HG03175 (cell line): ENCODE measurements around the gene LRG1.
"Not testable (repeated sequence)": the region's sequence is repeated elsewhere in the genome, so short reads cannot be mapped to it uniquely, and the experiment has no call there.

Experiments used
- ATAC-seq: cut with Tn5 transposase; IDR thresholded peaks from one replicate; pipeline ENCODE4 v1.9.1; 2021; ENCODE audit warnings: mild to moderate bottlenecking, moderate library complexity; ENCODE audit not compliant: unreplicated experiment

The LRG1 gene

DNA sequence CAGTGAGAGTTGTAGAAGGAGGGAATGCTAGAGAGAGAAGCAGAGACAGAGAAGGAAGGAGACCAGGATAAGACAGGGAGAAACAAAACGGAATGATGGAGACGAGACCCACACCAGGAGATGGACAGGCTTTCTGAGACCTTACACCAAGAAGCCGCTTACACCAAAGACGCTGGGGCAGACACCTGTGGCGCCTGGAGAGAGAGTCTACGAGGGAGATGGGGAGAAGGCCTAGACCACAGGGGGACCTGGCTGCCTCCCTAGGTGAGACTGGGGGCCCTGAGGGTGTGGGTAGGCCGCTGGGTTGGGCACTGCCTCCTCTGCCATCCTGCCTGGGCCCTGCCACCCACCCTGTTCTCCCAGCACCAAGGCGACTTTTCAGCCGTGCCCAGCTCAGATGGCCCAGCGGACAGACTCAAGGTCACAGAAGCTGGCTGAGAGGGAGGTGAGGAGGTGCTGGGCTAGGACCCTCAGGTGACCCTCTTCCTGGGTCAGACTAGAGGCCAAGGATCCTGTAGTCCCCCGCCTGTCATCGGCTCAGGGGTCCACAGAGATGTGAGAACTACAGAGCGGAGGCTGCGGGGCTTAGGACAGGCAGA is 9.8 kb downstream of the LRG1 start:
- ATAC-seq, result no peak

DNA sequence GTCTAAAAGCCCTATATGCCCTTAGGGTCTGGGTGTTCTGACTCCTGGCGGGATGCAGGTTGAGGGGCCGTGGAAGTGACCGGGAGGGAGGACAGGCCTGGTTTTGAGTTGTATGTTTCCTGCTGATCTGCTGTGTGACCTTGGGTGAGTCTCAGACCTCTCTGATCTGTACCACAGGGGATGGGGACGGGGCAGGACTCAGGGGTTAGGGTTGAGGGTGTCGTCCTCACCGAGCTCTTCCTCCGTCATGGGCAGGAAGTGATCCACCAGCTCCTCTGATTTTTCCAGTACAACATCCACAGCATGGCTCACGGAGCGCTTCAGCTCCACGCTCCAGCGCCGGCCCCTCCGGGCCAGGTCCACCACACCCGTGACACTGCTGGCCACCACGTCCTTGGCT is 11.0 kb downstream of the LRG1 start:
- no peak for ATAC-seq

DNA sequence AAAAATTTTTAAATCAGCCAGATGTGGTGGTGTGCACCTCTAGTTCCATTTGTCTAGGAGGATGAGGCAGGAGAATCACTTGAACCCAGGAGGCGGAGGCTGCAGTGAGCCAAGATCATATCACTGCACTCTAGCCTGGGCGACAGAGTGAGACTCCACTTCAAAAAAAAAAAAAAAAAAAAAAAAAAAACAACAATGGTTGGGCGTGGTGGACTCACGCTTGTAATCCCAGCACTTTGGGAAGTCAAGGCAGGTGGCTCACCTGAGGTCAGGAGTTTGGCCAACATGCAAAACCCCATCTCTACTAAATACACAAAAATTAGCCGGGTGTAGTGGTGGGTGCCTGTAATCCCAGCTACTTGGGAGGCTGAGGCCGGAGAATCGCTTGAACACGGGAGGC is 12.5 kb downstream of the LRG1 start:
- not testable (repeated sequence) for ATAC-seq

DNA sequence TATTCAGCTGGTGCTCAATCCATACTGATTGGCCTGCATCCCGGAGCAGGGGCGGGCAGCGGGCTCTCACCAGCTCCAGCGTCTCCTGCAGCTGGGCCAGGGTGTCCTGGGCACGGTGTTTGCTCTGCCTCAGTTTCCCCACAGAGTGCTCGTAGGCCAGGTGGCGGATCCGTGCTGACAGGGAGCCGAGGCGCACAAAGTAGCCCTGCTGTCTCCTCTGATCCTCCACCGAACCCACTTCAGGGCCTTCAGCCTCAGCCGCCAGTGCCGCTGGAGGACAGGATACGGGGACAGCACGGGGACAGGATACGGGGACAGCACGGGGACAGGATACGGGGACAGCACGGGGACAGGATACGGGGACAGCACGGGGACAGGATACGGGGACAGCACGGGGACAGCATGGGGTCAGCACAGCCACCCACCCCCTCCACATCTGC is 14.3 kb downstream of the LRG1 start:
- no peak for ATAC-seq

DNA sequence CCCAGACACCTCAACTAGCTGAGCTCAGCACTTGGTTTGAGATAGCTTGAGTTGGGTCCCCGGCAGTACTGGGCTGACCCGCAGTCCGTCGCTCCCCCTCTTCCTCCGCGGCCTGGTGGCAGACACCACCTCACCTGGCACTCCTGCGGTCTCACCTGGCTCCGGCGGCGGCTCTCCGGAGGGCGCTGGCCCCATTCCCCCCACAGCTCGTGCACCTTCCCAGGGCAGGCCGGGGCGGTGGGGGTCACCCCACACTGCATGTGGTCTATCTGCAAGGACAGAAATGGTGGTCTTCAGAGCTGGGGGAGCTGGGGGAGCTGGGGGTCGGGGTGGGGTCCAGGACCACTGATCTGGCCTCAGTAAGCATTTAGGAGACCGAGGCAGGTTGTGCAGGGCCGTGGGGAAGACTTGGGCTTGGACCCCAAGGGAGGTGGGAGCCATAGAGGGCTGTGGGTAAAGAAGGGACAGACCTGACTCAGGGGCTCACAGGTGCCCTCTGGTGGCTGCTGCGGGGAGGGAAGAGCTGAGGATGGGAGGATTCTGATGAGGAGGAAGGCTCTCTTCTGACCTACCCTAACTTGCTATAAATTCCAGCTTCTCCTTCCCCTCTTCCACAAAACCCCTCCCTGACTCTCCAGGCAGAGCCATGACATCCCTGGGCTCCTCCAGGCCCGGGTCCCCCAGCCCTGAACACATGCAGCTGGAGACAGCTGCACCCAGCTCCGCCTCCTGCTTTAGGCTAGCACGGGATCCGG is 14.9 kb downstream of the LRG1 start:
- ATAC-seq, result no peak

DNA sequence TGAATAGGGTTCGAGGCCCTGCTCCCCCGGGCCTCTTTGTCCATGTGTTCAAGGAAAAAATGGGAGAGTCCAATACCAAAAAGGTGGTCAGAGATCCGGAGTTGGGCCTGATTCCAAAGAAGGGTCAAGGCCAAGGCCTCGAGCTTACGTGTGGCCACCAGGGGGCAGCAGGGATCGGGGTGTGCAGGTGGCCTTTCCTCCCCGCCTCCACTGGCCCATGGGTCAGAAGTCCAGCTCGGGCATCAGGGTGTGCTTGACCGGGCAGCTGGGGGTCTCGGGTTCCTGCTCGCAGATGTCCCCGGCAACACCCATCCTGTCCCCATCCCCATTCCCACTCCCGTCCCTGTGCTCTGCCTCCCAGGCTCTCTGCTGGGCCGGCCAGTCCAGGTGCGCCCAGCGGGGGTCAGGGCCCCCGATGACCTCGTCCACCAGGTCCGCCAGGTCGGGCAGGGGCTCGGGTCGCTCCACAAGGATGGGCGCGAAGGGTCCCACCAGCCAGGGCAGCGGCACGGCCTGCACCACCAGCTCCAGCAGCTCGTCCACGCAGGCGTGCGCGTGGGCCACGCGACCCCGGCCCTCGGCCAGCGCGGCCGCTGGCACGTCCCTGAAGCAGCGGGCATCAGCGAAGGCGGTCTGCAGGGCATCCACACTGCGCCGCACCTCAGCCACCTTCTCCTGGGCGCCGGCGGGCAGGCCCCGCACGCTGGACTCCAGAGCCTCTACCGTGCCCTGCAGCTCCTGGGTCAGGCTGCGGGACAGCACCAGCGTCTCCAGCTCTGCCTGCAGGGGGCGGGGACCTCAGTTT is 16.3 kb downstream of the LRG1 start:
- no peak for ATAC-seq

DNA sequence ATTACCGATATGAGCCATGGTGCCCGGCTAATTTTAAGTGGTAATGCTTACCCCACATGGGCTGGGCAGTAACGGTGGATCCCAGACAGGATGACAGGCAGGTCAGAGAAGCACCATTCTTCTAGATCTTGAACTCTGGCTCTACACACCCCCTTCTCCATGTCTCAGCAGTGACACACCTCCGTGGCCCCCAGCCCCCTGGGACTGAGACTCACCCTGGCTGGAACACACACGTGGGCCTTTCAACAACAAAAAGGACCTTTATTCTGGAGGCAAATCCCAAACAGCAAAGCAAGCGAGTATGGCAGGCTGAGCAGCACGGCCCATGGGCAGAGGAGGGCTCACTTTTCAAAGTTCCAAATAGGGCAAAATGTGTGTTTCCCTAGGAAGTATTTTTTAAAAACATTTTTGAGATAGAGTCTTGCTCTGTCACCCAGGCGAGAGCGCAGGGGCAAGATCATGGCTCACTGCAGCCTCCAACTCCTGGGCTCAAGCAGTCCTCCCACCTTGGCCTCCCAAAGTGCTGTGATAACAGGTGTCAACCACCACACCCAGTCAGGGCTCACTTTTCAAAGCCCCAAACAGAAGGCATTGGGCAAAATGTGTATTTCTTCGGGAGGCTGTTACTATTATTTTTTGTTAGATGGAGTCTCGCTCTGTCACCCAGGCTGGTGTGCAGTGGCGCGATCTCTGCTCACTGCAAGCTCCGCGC is 17.4 kb downstream of the LRG1 start:
- ATAC-seq, result no peak

DNA sequence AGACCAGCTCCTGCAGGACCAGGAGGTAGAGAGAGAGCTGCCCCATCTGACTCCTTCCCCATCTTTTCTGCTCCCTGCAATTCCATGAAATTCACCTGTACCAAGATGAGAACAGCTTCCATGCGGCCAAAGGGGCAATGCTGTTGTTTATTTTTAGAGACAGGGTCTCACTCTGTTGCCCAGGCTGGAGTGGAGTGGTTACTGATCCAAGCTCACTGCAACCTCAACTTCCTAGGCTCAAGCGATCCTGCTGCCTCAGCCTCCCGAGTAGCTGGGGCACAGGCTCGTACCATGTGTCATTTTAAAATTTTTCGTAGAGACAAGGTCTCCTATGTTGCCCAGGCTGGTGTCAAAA is 18.0 kb downstream of the LRG1 start:
- ATAC-seq, result no peak

DNA sequence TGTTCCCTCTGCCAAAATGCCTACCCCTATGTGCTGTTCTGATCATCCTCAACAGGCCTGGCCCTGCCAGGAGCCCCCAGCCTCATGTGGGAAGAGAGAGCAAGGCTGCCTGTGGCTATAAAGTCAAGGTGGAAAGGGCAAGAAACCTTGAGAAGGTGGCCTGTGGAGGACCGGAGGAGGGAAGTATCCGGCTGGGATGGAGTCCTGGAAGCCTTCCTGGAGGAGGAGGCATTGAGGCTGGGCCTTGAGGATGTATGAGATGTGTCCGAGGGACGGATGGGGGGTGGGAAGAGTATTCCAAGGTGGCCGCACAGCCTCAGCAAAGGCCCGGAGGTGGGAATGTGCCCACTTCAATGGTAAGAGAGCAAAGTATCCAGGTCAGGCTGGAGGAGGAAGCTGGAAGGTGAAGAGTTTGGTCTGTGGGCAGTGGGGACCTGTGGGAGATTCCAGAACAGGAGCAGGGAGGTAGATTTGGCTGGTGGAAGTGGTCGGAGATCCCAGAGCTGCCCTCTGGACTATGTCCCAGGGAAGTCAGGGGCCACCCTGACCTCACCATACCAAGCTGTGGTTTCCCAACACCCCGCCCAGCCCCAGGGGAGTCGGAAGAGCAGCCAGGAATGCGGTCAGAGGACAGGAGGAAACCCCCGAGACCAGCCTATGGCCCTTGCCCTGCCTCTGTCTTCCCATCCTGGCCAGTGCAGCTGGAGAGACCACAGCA is 18.5 kb downstream of the LRG1 start:
- ATAC-seq, result no peak

DNA sequence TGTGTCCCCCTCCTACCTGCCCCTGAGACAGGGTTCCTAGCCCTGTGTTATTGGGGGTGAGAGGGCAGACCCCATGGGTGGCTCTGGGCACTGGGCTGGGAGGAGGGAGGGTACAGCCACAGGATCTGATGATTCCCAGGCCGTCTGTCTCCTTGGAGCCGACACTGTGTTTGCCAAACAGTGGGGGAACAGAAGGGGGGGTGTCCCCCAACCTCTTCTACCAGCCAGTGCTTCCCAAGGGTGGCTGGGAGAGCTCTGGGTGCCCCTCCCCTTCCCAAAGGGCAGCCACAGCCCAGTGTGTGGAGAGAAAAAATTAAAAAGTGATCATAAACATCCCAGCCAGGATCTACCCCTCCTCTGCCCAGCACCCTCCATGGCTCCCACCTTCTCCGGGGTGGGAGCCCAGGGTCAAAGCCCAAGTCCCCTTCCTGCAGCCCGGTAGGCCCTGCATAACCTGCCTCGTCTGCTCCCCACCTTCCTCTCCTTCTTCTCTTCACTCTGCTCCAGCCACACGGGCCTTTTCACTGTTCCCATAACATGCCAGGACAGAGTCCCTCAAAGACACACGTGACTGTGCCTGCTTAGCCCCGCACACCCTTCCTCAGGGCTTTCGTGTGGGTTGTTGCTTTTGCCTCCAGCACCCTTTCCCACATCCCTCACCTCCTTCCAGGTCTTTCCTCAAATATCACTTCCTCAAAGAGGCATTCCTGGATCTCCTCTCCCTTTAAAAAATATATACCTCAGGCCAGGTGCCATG is 20.1 kb downstream of the LRG1 start:
- no peak for ATAC-seq

DNA sequence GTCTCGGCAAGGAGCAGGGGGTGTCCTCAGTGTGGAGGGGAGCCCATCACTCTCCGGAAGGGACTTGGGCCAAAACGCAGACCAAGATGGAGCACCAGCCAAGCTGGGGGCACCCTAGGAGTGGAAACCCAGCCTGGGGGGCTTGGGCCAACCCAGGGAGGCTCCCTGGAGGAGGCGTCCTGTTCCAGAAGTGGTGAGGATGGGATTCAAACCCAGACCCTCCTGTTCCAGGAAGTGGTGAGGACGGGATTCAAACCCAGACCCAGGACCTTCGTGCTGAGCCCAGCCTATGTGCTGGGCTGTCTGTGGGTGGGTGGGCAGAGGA is 20.7 kb downstream of the LRG1 start:
- ATAC-seq, result no peak

DNA sequence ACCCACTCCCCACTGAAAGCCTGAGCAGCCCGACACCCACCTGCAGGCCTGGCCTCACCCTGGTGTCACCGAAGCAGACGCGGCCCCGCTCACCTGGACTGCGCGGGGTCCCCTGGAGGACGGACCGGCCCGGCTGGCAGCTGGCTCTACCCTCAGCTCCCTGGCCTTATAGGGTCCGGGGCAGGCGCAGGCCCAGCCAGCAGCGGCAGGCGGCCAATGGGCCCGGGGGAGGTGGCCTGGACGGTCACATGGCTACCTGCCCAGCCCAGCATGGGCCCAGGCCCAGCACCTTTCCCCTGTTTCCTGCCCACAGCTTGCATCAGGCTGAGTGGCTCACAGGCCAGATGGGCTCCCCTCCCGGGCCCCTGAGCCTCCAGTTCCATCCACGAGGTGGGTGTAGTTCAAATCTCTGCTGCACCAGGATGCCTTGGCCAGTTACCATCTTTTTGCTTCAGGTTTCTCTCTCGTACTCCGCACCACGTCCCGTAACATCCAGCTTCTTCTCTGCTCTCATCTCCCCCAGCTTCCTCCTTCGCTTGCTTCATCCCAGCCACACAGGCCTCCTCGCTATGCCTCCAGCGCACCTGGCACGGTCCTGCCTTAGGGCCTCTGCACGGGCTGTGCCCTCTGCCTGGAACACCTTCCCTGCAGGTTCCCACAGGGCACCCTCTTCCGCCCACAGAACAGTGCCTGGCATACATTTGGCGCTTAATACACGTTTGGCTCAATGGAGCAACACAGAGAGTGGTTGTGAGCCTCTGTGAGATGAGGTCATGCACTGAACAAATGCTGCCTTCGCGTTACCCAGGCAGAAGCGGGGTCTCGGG is 21.3 kb downstream of the LRG1 start, which contains the start of gene PLIN4:
Gene PLIN4, minus strand, starts transcription at position 142 of the 827 bp plus-strand sequence. CDS start 214 bp downstream, outside the sequence.
- ATAC-seq, result no peak

DNA sequence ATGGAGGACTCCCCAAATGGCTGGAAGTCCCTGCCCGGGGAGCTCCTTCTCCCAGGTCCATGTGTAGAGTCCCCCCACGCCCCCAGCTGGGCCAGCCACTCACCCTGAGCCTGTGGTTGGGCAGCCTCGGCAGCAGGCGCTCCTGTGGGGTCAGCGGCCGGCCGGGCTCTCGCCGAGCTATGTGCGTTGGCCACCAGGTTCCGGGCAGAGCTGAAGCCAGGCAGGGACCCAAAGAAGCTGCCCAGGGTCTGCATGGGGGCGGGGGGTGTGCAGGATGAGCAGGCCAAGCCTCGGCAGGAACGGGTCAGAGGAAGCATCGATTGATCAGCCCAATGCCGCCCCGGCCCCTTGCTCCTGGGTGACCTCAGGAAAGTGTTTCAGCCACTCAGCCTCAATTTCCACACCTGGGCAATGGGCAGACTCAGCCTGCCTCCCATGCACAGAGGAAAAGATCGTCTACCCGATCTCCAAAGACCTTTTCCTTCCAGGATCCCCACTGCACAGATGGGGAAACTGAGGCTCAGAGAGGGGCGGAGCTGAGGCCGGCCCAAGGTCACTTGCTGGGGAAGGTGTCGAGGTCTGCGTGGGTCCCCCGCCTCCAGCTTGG is 22.3 kb downstream of the LRG1 start:
- no peak for ATAC-seq

DNA sequence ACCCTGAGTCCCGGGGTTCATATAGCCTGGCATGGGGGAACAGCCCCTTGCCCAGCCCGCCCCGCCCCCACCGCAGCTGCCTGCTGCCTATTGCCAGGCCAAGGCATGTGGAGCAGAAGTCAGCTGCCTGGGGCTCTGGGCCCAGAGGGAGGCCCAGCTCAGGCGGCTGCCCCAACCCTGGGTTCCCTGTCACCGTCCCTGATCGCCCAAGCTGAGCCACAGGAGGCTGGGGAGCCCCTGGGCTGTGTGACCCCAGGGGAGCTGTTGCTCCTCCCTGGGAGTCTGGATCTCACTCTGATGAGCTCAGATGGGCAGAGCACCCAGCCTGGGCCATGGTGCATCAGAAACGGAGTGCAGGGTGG is 22.9 kb downstream of the LRG1 start:
- ATAC-seq, result no peak

DNA sequence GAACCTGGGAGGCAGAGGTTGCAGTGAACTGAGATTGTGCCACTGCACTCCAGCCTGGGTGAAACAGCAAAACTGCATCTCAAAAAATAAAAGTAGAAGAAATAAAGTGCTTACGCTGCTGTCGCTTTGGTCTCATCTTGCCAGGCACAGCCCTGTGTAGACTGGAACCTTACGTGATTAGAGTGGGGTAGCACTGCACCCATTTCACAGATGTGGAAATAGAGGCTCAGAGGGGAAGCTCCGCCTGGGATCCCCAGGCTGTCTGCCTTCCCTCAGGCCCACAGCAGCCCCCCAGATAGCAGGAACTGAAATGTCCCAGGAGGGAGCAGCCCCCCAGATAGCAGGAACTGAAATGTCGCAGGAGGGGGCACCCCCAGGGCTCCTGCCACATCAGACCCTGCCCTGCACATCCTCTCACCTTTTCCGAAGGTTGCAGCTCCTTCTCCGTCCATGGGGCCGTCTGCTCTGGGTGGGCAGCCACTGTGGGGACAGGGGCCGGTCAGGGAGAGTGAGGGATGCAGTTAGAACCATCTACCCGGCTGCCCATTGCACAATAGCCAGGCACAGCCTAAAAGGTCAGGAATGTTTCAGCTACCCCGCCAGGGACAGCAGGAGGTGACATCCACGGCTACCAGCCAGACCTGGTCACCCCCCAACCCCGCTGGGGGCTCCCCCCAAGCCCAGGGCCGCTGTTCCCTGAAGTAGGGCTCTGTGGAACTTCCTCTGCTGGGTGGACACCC is 23.5 kb downstream of the LRG1 start:
- no peak for ATAC-seq

DNA sequence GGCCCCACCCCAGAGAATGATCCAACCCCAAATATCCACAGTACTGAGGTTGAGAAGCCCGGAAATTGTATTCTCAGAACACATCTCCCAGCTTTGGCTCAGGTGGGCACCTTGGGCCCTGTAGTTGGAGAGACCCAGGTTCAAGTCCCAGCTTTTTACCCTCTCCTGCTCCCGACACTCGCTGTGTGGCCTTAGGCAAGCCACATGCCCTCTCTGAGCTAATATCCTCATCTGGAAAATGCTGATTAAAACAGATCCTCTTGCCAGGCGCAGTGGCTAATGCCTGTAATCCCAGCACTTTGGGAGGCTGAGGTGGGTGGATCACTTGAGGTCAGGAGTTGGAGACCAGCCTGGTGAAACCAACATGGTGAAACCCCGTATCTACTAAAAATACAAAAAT is 24.1 kb downstream of the LRG1 start:
- ATAC-seq, result no peak

DNA sequence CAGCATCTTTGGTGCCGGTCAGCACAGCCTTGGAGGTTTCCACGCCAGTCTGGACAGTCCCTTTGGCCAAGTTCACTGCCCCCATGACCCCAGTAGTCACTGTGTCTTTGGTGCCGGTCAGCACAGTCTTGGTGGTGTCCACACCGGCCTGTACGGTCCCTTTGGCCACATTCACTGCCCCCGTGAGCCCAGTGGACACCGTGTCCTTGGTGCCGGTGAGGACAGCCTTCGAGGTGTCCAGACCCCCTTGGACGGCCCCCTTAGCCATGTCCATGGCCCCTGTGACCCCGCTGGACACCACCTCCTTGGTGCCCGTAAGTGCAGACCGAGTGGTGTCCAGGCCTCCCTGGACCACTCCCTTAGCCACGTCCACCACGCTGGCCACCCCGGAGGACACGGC is 26.6 kb downstream of the LRG1 start:
- ATAC-seq, result no peak

DNA sequence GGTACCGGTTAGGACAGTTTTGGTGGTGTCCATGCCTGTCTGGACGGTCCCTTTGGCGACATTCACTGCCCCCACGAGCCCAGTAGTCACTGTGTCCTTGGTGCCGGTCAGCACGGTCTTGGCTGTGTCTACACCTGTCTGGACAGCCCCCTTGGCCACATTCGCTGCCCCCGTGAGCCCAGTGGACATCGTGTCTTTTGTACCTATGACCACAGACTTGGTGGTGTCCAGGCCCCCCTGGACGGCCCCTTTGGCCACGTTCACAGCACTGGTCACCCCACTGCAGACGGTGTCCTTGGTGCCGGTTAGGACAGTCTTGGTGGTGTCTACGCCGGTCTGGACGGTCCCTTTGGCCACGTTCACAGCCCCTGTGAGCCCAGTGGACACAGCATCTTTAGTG is 27.8 kb downstream of the LRG1 start:
- no peak for ATAC-seq
